ENCODE results near the gene TOP1.

The TOP1 gene

GRCh38 chr20:41054070-41054846, 25.6 kb downstream of the TOP1 start:
- no peak for DNase-seq (ENCODE audit: extremely low read depth, low read depth)
- TF ChIP-seq, protein P1, sequence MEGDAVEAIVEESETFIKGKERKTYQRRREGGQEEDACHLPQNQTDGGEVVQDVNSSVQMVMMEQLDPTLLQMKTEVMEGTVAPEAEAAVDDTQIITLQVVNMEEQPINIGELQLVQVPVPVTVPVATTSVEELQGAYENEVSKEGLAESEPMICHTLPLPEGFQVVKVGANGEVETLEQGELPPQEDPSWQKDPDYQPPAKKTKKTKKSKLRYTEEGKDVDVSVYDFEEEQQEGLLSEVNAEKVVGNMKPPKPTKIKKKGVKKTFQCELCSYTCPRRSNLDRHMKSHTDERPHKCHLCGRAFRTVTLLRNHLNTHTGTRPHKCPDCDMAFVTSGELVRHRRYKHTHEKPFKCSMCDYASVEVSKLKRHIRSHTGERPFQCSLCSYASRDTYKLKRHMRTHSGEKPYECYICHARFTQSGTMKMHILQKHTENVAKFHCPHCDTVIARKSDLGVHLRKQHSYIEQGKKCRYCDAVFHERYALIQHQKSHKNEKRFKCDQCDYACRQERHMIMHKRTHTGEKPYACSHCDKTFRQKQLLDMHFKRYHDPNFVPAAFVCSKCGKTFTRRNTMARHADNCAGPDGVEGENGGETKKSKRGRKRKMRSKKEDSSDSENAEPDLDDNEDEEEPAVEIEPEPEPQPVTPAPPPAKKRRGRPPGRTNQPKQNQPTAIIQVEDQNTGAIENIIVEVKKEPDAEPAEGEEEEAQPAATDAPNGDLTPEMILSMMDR (IDR thresholded peaks at IDR 0.05; ENCODE audit: low read depth, low read length, missing control alignments), result no peak
- no peak overlapping the region for H3K4me3 ChIP-seq (replicated peaks; ENCODE audit: low read depth, low read length)

DNA sequence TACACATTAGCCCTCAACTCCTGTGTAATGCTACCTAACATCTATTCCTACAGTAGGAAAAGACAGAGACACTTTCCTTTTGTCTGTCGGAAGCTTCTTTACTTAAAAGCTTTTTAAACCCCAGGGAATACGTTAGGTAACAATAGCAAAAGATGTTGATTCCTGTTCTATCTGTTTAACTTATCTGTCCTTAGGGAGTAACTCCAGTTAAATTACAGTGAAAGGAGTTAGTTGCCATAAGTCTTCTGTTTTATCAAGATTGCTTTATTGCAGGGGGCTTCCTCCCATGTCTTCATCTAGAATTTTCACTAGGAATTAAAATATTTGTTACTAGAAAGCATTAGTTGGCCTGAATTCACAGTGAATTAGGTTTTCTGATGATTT, 26.2 kb downstream of the TOP1 start:
- H3K4me3 ChIP-seq (replicated peaks; ENCODE audit: low read depth, low read length), result no peak overlapping the region
- TF ChIP-seq, protein P1 (IDR thresholded peaks at IDR 0.05; ENCODE audit: low read depth, low read length, missing control alignments), result no peak
- no peak for DNase-seq (ENCODE audit: extremely low read depth, low read depth)

DNA sequence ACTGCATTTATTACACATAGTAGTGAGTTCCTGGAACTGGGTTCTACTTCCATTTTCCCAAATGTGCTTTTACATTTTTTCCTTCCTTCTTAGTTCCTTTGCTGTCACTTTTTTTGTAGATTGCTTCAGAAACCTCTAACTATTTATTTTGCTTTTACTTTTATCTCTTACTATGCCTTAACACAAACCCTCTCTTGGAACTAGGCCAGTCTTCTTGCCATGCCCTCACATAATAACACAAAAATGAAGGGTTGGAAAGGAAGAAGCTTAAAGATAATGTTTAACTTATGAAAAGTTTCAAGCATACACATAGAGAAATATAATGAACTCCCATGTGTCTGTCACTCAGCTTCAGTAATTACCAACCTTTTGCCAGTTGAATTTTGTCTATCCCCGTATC, 27.1 kb downstream of the TOP1 start:
- H3K4me3 ChIP-seq (replicated peaks; ENCODE audit: low read depth, low read length), result no peak overlapping the region
- DNase-seq (ENCODE audit: extremely low read depth, low read depth), result no peak
- TF ChIP-seq, protein P1 (IDR thresholded peaks at IDR 0.05; ENCODE audit: low read depth, low read length, missing control alignments), result no peak

DNA sequence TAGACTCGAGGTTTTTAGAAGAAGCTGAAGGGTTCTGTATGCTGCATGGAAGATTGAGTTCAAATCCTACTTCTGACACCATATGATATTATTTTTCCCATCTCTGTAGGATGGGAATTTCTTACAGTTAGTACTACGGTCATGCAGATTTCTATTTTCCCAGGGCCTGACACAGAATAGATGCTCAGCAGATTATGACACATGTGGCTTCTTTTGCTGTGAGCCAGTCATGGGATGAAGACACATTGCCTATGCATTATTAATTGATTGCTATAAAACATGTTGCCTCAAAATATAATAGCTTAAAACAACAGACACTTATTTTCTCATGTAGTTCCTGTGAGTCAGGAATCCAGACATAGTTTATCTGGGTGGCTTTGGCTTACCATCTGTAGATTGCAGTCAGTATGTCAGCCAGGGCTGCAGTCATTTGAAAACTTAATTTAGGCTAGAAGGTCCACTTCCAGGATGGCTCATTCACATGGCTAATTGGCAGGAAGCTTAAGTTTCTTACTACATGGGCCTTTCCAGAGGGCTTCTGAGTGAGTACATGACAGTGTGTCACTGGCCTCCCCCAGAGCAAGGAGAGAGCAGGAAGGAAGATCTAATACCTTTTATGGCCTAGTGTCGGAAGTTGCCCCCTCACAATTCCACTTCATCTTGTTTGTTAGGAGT, 29.5 kb downstream of the TOP1 start:
- H3K4me3 ChIP-seq (replicated peaks; ENCODE audit: low read depth, low read length), result no peak overlapping the region
- DNase-seq (ENCODE audit: extremely low read depth, low read depth), result peak; percentile 48
- TF ChIP-seq, protein P1 (IDR thresholded peaks at IDR 0.05; ENCODE audit: low read depth, low read length, missing control alignments), result no peak

DNA sequence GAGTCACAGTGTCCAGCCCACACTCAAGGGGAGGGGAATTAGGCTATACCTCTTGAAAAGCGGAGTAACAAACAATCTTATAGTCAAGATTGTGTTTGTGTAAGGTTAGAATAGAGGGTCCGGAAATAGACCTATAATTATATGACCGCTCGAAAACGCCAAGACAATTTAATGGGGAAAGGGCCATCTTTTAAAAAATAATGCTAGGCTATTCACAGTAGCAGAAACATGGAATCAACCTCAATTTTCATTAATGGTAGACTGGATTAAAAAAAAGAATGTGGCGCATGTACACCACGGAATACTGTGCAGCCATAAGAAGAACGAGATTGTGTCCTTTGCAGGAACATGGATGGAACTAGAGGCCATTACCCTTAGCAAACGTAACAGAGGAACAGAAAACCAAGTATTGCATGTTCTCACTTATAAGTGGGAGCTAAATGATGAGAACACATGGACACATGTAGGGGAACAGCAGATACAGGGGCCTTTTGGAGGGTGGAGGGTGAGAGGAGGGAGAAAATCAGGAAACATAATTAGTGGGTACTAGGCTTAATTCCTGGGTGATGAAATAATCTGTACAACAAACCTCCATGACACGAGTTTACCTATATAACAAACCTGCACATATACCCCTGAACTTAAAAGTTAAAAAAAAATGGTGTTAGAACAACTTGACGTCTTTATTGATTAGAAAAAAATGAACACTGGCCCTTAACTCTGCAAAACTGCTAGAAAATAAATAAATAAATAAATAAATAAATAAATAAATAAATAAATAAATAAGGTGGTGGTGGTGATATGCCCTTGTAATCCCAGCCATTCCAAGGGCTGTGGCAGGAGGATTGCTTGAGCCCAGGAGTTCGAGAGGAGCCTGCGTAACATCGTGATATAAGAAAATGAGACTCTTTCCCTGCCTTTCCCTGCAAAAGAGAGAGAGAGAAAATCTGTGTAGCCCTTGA, 30.3 kb downstream of the TOP1 start:
- TF ChIP-seq, protein P1 (IDR thresholded peaks at IDR 0.05; ENCODE audit: low read depth, low read length, missing control alignments), result no peak
- no peak for DNase-seq (ENCODE audit: extremely low read depth, low read depth)
- no peak overlapping the region for H3K4me3 ChIP-seq (replicated peaks; ENCODE audit: low read depth, low read length)

GRCh38 chr20:41061155-41061554, 32.5 kb downstream of the TOP1 start:
- TF ChIP-seq, protein P1 (IDR thresholded peaks at IDR 0.05; ENCODE audit: low read depth, low read length, missing control alignments), result no peak
- no peak overlapping the region for H3K4me3 ChIP-seq (replicated peaks; ENCODE audit: low read depth, low read length)
- DNase-seq (ENCODE audit: extremely low read depth, low read depth), result no peak
